ENCODE measurements around the gene KRT1. TPM values are rescaled to one million over a fixed set of nuclear protein-coding genes. Genes with fewer than 3 reads are reported as not detected.

The KRT1 gene
- total and polyA plus RNA-seq, 3 experiments from 2014 or later: 3.4 TPM; not detected in 2

- ChIA-PET CTCF (no interaction called here), POLR2A (interaction anchor here (0.8 kb wide), 1 partner anchor 81 kb away, joined by 4 read pairs; no protein-coding TSS in a partner anchor)
- Mint-ChIP-seq H3K27me3 (peaks cover 7 to 34% of the 10 kb centered on the region in 2 donors), H3K9me3 (no peaks in the 10 kb centered on the region), H3K4me3 (peak overlapping the region; percentile 85 to 97 (median 90)), H3K4me1 (peaks cover 23 to 46% (median 30%) of the 10 kb centered on the region in 3 donors), H3K27ac (peak overlapping the region in 6 of 8 donors; percentile 18 to 81 (median 62)), H3K36me3 (peaks cover 0 to 2% (median 0%) of the 10 kb centered on the region in 3 donors)
- Histone ChIP-seq H3K36me3 (ENCODE audit: insufficient read depth, low read length) (no peaks in the 10 kb centered on the region), H3K27ac (ENCODE audit: low read depth, low read length) (no peak overlapping the region), H3K4me3 (ENCODE audit: low read length) (peak overlapping the region; percentile 46), H3K4me1 (ENCODE audit: insufficient read depth, low read length) (peaks cover 24% of the 10 kb centered on the region), H3K27me3 (ENCODE audit: insufficient read depth, low read length, poor library complexity, severe bottlenecking) (no peaks in the 10 kb centered on the region), H3K9me3 (ENCODE audit: low read length) (no peaks in the 10 kb centered on the region)
- DNase-seq: no peak
These were observed 10.3 kb upstream of the KRT1 start for GRCh38 chr12:52690351-52691075.

GRCh38 chr12:52689936-52690335, 9.7 kb upstream of the KRT1 start:
- ChIA-PET POLR2A (no interaction called here), CTCF (no interaction called here)
- H3K9me3 Mint-ChIP-seq: no peaks in the 10 kb centered on the region

GRCh38 chr12:52689239-52689638, 9.0 kb upstream of the KRT1 start:
- peaks cover 23 to 46% (median 30%) of the 10 kb centered on the region in 3 donors for H3K4me1 Mint-ChIP-seq
- Histone ChIP-seq H3K4me3 (ENCODE audit: low read length) (no peak overlapping the region), H3K36me3 (ENCODE audit: insufficient read depth, low read length) (no peaks in the 10 kb centered on the region), H3K9me3 (ENCODE audit: low read length) (no peaks in the 10 kb centered on the region), H3K27me3 (ENCODE audit: insufficient read depth, low read length, poor library complexity, severe bottlenecking) (no peaks in the 10 kb centered on the region), H3K4me1 (ENCODE audit: insufficient read depth, low read length) (peaks cover 24% of the 10 kb centered on the region), H3K27ac (ENCODE audit: low read depth, low read length) (no peak overlapping the region)
- H3K9me3 Mint-ChIP-seq: no peaks in the 10 kb centered on the region
- peaks cover 0 to 2% (median 0%) of the 10 kb centered on the region in 3 donors for H3K36me3 Mint-ChIP-seq
- H3K27me3 Mint-ChIP-seq: peaks cover 9 to 34% of the 10 kb centered on the region in 2 donors
- no peak for DNase-seq
- ChIA-PET CTCF (no interaction called here), POLR2A (no interaction called here)
- peak overlapping the region in 3 of 8 donors; percentile 17 to 61 (median 20) for H3K27ac Mint-ChIP-seq
- peak overlapping the region in 1 of 7 donors; percentile 35 for H3K4me3 Mint-ChIP-seq

More at GRCh38 chr12:52689936-52690335, 9.7 kb upstream of the KRT1 start:
- H3K9me3 ChIP-seq (ENCODE audit: low read length): no peaks in the 10 kb centered on the region
- DNase-seq: no peak
- Mint-ChIP-seq H3K4me1 (peaks cover 23 to 46% (median 30%) of the 10 kb centered on the region in 3 donors), H3K4me3 (peak overlapping the region in 6 of 7 donors; percentile 2 to 91 (median 45)), H3K36me3 (peaks cover 0 to 2% (median 0%) of the 10 kb centered on the region in 3 donors), H3K27ac (peak overlapping the region in 3 of 8 donors; percentile 47 to 63 (median 61)), H3K27me3 (peaks cover 9 to 33% of the 10 kb centered on the region in 2 donors)
- no peak overlapping the region for H3K4me3 ChIP-seq (ENCODE audit: low read length)
- peaks cover 24% of the 10 kb centered on the region for H3K4me1 ChIP-seq (ENCODE audit: insufficient read depth, low read length)
- H3K27me3 ChIP-seq (ENCODE audit: insufficient read depth, low read length, poor library complexity, severe bottlenecking): no peaks in the 10 kb centered on the region
- no peaks in the 10 kb centered on the region for H3K36me3 ChIP-seq (ENCODE audit: insufficient read depth, low read length)
- H3K27ac ChIP-seq (ENCODE audit: low read depth, low read length): no peak overlapping the region

DNA sequence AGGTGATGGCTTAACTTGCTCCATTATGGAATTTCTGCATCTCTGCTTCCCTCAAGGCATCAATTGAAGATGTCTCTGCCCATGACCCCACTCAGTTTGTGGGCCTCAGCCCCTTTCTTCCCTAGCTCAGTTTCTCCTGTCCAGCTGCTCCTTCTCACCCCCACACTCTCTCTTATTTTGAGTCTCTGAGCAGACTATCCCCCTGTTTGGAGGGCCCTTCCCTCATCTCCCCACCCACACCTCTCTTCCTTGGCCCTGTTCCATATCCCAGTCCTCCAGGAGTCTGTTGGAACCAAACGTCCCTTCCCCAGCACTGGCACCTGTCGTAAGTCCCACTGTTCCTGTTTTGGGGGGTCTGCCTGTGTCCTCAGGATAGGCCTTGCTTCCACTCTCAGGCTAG, 8.3 kb upstream of the KRT1 start:
- CTCF ChIA-PET: no interaction called here
- H3K4me1 ChIP-seq (ENCODE audit: insufficient read depth, low read length): peaks cover 24% of the 10 kb centered on the region
- peak overlapping the region in 1 of 7 donors; percentile 20 for H3K4me3 Mint-ChIP-seq

GRCh38 chr12:52687497-52688385, 7.5 kb upstream of the KRT1 start:
- Histone ChIP-seq H3K27me3 (ENCODE audit: insufficient read depth, low read length, poor library complexity, severe bottlenecking) (no peaks in the 10 kb centered on the region), H3K27ac (ENCODE audit: low read depth, low read length) (no peak overlapping the region), H3K36me3 (ENCODE audit: insufficient read depth, low read length) (no peaks in the 10 kb centered on the region), H3K4me1 (ENCODE audit: insufficient read depth, low read length) (peaks cover 24% of the 10 kb centered on the region), H3K4me3 (ENCODE audit: low read length) (no peak overlapping the region), H3K9me3 (ENCODE audit: low read length) (no peaks in the 10 kb centered on the region)
- H3K36me3 Mint-ChIP-seq: no peaks in the 10 kb centered on the region
- no peak for DNase-seq
- peaks cover 9 to 36% of the 10 kb centered on the region in 2 donors for H3K27me3 Mint-ChIP-seq
- H3K4me1 Mint-ChIP-seq: peaks cover 22 to 40% (median 28%) of the 10 kb centered on the region in 3 donors
- H3K27ac Mint-ChIP-seq: peak overlapping the region in 6 of 8 donors; percentile 4 to 77 (median 28)
- ChIA-PET POLR2A (no interaction called here), CTCF (no interaction called here)
- peak overlapping the region in 1 of 7 donors; percentile 20 for H3K4me3 Mint-ChIP-seq
- H3K9me3 Mint-ChIP-seq: no peaks in the 10 kb centered on the region

More for the DNA sequence above, 8.3 kb upstream of the KRT1 start:
- H3K4me3 ChIP-seq (ENCODE audit: low read length): no peak overlapping the region
- H3K9me3 Mint-ChIP-seq: no peaks in the 10 kb centered on the region
- peak overlapping the region in 2 of 8 donors; percentile 12 to 76 for H3K27ac Mint-ChIP-seq
- no peaks in the 10 kb centered on the region for H3K9me3 ChIP-seq (ENCODE audit: low read length)
- peaks cover 9 to 40% of the 10 kb centered on the region in 2 donors for H3K27me3 Mint-ChIP-seq
- H3K27ac ChIP-seq (ENCODE audit: low read depth, low read length): no peak overlapping the region
- peaks cover 0 to 2% (median 0%) of the 10 kb centered on the region in 3 donors for H3K36me3 Mint-ChIP-seq
- no peaks in the 10 kb centered on the region for H3K27me3 ChIP-seq (ENCODE audit: insufficient read depth, low read length, poor library complexity, severe bottlenecking)
- POLR2A ChIA-PET: no interaction called here
- H3K36me3 ChIP-seq (ENCODE audit: insufficient read depth, low read length): no peaks in the 10 kb centered on the region
- H3K4me1 Mint-ChIP-seq: peaks cover 23 to 46% (median 30%) of the 10 kb centered on the region in 3 donors
- DNase-seq: no peak

GRCh38 chr12:52686756-52687487, 6.7 kb upstream of the KRT1 start:
- ChIA-PET POLR2A (no interaction called here), CTCF (no interaction called here)
- no peaks in the 10 kb centered on the region for H3K9me3 Mint-ChIP-seq
- peaks cover 6 to 31% of the 10 kb centered on the region in 2 donors for H3K27me3 Mint-ChIP-seq
- no peaks in the 10 kb centered on the region for H3K27me3 ChIP-seq (ENCODE audit: insufficient read depth, low read length, poor library complexity, severe bottlenecking)
- H3K9me3 ChIP-seq (ENCODE audit: low read length): no peaks in the 10 kb centered on the region
- H3K4me1 ChIP-seq (ENCODE audit: insufficient read depth, low read length): peaks cover 25% of the 10 kb centered on the region
- H3K27ac ChIP-seq (ENCODE audit: low read depth, low read length): no peak overlapping the region
- no peak overlapping the region for H3K4me3 Mint-ChIP-seq
- H3K27ac Mint-ChIP-seq: peak overlapping the region in 3 of 8 donors; percentile 26 to 77 (median 30)
- H3K36me3 ChIP-seq (ENCODE audit: insufficient read depth, low read length): no peaks in the 10 kb centered on the region
- no peak for DNase-seq
- peaks cover 23 to 40% (median 28%) of the 10 kb centered on the region in 3 donors for H3K4me1 Mint-ChIP-seq
- no peak overlapping the region for H3K4me3 ChIP-seq (ENCODE audit: low read length)
- H3K36me3 Mint-ChIP-seq: no peaks in the 10 kb centered on the region

- no peaks in the 10 kb centered on the region for H3K9me3 ChIP-seq (ENCODE audit: low read length)
- ChIA-PET POLR2A (no interaction called here), CTCF (no interaction called here)
- no peak overlapping the region for H3K4me3 ChIP-seq (ENCODE audit: low read length)
- H3K27ac ChIP-seq (ENCODE audit: low read depth, low read length): no peak overlapping the region
- no peaks in the 10 kb centered on the region for H3K36me3 ChIP-seq (ENCODE audit: insufficient read depth, low read length)
- no peaks in the 10 kb centered on the region for H3K9me3 Mint-ChIP-seq
- H3K27me3 ChIP-seq (ENCODE audit: insufficient read depth, low read length, poor library complexity, severe bottlenecking): no peaks in the 10 kb centered on the region
- H3K4me1 Mint-ChIP-seq: peaks cover 24 to 40% (median 28%) of the 10 kb centered on the region in 3 donors
- no peak for DNase-seq
- no peak overlapping the region for H3K27ac Mint-ChIP-seq
- H3K4me3 Mint-ChIP-seq: no peak overlapping the region
- H3K27me3 Mint-ChIP-seq: peaks cover 6 to 31% of the 10 kb centered on the region in 2 donors
- H3K4me1 ChIP-seq (ENCODE audit: insufficient read depth, low read length): peaks cover 26% of the 10 kb centered on the region
- no peaks in the 10 kb centered on the region for H3K36me3 Mint-ChIP-seq
These were observed 5.9 kb upstream of the KRT1 start for GRCh38 chr12:52686063-52686462.
